Cardiac fibroblast (primary cell): Measurements from ENCODE around the gene CSF2.

Experiments used
- DNase-seq, 2 donors: peaks; one replicate each; pipeline versions ENCODE4 v3.0.0 to v3.0.0-alpha.2; 2010; ENCODE audit warnings: low read depth in 2 of 2
- H3K4me3 ChIP-seq, 2 donors: replicated peaks in 1 of 2; 1 replicate in 1 of 2; 2 replicates in 1 of 2; pipeline ENCODE4 v1.5.1; 2011; ENCODE audit warnings: low read depth in 2 of 2, low read length in 2 of 2, mild to moderate bottlenecking in 2 of 2, moderate library complexity in 1 of 2
- TF ChIP-seq, protein P1 (sequence below): IDR thresholded peaks from one replicate; pipeline ENCODE4 v1.5.1; 2011; ENCODE audit warnings: low read depth, mild to moderate bottlenecking, low read length, inconsistent platforms

CSF2 gene

GRCh38 chr5:132049093-132049492 is 24.5 kb upstream of the CSF2 start:
- no peak for DNase-seq
- H3K4me3 ChIP-seq: no peak overlapping the region
- TF ChIP-seq, protein P1, sequence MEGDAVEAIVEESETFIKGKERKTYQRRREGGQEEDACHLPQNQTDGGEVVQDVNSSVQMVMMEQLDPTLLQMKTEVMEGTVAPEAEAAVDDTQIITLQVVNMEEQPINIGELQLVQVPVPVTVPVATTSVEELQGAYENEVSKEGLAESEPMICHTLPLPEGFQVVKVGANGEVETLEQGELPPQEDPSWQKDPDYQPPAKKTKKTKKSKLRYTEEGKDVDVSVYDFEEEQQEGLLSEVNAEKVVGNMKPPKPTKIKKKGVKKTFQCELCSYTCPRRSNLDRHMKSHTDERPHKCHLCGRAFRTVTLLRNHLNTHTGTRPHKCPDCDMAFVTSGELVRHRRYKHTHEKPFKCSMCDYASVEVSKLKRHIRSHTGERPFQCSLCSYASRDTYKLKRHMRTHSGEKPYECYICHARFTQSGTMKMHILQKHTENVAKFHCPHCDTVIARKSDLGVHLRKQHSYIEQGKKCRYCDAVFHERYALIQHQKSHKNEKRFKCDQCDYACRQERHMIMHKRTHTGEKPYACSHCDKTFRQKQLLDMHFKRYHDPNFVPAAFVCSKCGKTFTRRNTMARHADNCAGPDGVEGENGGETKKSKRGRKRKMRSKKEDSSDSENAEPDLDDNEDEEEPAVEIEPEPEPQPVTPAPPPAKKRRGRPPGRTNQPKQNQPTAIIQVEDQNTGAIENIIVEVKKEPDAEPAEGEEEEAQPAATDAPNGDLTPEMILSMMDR: no peak

GRCh38 chr5:132049559-132049958 is 24.0 kb upstream of the CSF2 start:
- DNase-seq: no peak
- TF ChIP-seq, protein P1: no peak

GRCh38 chr5:132050136-132050535 is 23.5 kb upstream of the CSF2 start:
- no peak for DNase-seq
- TF ChIP-seq, protein P1: no peak
- H3K4me3 ChIP-seq: no peak overlapping the region

More at GRCh38 chr5:132049559-132049958, 24.0 kb upstream of the CSF2 start:
- no peak overlapping the region for H3K4me3 ChIP-seq

- no peak overlapping the region for H3K4me3 ChIP-seq
- TF ChIP-seq, protein P1: no peak
- DNase-seq: no peak
These were observed 22.7 kb upstream of the CSF2 start for GRCh38 chr5:132050661-132051552.

DNA sequence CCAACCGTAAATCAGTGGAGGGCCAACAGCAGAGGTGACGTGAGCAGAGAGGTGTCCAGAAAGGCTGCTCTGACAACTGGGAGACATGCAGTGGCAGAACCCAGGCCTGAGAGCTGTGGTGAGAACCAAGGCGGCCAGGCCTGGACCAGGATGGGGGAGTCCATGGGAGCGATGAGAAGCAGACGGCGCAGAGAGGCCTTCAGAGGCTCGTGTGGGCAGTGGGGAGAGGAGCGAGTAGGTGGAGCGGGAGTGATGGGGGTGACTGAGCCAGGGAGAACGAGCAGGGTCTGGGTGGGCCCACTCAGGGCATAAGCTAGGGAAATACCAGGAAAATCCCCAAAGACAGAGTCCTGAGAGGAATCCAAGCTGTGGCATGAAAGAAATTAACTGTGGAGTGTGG is 21.1 kb upstream of the CSF2 start:
- H3K4me3 ChIP-seq: no peak overlapping the region
- TF ChIP-seq, protein P1: no peak

GRCh38 chr5:132053483-132053882 is 20.1 kb upstream of the CSF2 start:
- H3K4me3 ChIP-seq: no peak overlapping the region
- TF ChIP-seq, protein P1: no peak
- DNase-seq: no peak

More for the DNA sequence above, 21.1 kb upstream of the CSF2 start:
- DNase-seq: no peak
